Activated T-helper 17 cell treated with anti-CD3 and anti-CD28 coated beads, Interleukin-2, amount 50 U/mL, for 72 hours (primary cell): ENCODE data around the gene VWDE. TPM values are rescaled to one million over a fixed set of nuclear protein-coding genes. Genes with fewer than 3 reads are reported as not detected.

Source experiments
- ATAC-seq: fragments of 150-1000 bp; cut with Tn5 transposase; replicated peaks from 2 replicates; pipeline ENCODE4 v1.10.0; 2021; ENCODE audit warnings: mild to moderate bottlenecking, moderate library complexity
- H3K27ac Mint-ChIP-seq: one replicate; pipeline ENCODE4 v1.8.0; 2022; ENCODE audit warnings: mixed read lengths
- H3K27me3 Mint-ChIP-seq: one replicate; pipeline ENCODE4 v1.8.0; 2022; ENCODE audit warnings: mixed read lengths
- H3K36me3 Mint-ChIP-seq: one replicate; pipeline ENCODE4 v1.8.0; 2022; ENCODE audit warnings: low read depth, mild to moderate bottlenecking, mixed read lengths
- H3K4me1 Mint-ChIP-seq: one replicate; pipeline ENCODE4 v1.8.0; 2022; ENCODE audit warnings: mixed read lengths
- H3K4me3 Mint-ChIP-seq: one replicate; pipeline ENCODE4 v1.8.0; 2022; ENCODE audit warnings: mild to moderate bottlenecking, mixed read lengths
- H3K9me3 Mint-ChIP-seq: one replicate; pipeline ENCODE4 v1.8.0; 2022; ENCODE audit warnings: mixed read lengths
- total RNA-seq, 2 donors: library from RNA; stranded (reverse); gene quantifications; one replicate each; pipeline ENCODE4 v1.2.3, GENCODE V29; 2022

The VWDE gene
- total RNA-seq, 2 donors from 2014 or later = 6.1 to 10.5 TPM

- ATAC-seq = no peak
- Mint-ChIP-seq H3K9me3 (no peaks in the 10 kb centered on the region), H3K27ac (no peak overlapping the region), H3K4me3 (no peak overlapping the region), H3K4me1 (peaks cover 8% of the 10 kb centered on the region), H3K27me3 (no peaks in the 10 kb centered on the region), H3K36me3 (no peaks in the 10 kb centered on the region)
These were observed 104.3 kb downstream of the VWDE start for GRCh38 chr7:12299367-12299766.

- H3K27me3 Mint-ChIP-seq = no peaks in the 10 kb centered on the region
- H3K36me3 Mint-ChIP-seq = no peaks in the 10 kb centered on the region
- H3K4me1 Mint-ChIP-seq = no peaks in the 10 kb centered on the region
- no peaks in the 10 kb centered on the region for H3K9me3 Mint-ChIP-seq
- ATAC-seq = no peak
- H3K27ac Mint-ChIP-seq = no peak overlapping the region
- no peak overlapping the region for H3K4me3 Mint-ChIP-seq
These were observed 106.2 kb downstream of the VWDE start for GRCh38 chr7:12297283-12298108.

- Mint-ChIP-seq H3K27me3 (no peaks in the 10 kb centered on the region), H3K4me3 (no peak overlapping the region), H3K36me3 (no peaks in the 10 kb centered on the region), H3K9me3 (no peaks in the 10 kb centered on the region), H3K4me1 (no peaks in the 10 kb centered on the region), H3K27ac (no peak overlapping the region)
- no peak for ATAC-seq
These were observed 107.6 kb downstream of the VWDE start for GRCh38 chr7:12296051-12296570.

GRCh38 chr7:12294701-12295100, 109.0 kb downstream of the VWDE start:
- Mint-ChIP-seq H3K4me1 (no peaks in the 10 kb centered on the region), H3K9me3 (peaks cover under 1% of the 10 kb centered on the region), H3K4me3 (no peak overlapping the region), H3K27me3 (no peaks in the 10 kb centered on the region), H3K27ac (no peak overlapping the region), H3K36me3 (no peaks in the 10 kb centered on the region)
- ATAC-seq = no peak

GRCh38 chr7:12291870-12292269, 111.8 kb downstream of the VWDE start:
- H3K9me3 Mint-ChIP-seq = peaks cover 4% of the 10 kb centered on the region
- no peaks in the 10 kb centered on the region for H3K27me3 Mint-ChIP-seq
- H3K36me3 Mint-ChIP-seq = no peaks in the 10 kb centered on the region
- no peak overlapping the region for H3K4me3 Mint-ChIP-seq
- H3K27ac Mint-ChIP-seq = no peak overlapping the region
- peak; percentile 52 for ATAC-seq
- no peaks in the 10 kb centered on the region for H3K4me1 Mint-ChIP-seq

- Mint-ChIP-seq H3K36me3 (no peaks in the 10 kb centered on the region), H3K27ac (no peak overlapping the region), H3K4me1 (no peaks in the 10 kb centered on the region), H3K4me3 (no peak overlapping the region), H3K9me3 (peaks cover 4% of the 10 kb centered on the region), H3K27me3 (no peaks in the 10 kb centered on the region)
- no peak for ATAC-seq
These were observed 112.9 kb downstream of the VWDE start for GRCh38 chr7:12290761-12291160.

- Mint-ChIP-seq H3K27me3 (no peaks in the 10 kb centered on the region), H3K36me3 (no peaks in the 10 kb centered on the region), H3K27ac (no peak overlapping the region), H3K4me3 (no peak overlapping the region), H3K9me3 (peaks cover 4% of the 10 kb centered on the region), H3K4me1 (no peaks in the 10 kb centered on the region)
- ATAC-seq = no peak
These were observed 113.7 kb downstream of the VWDE start for GRCh38 chr7:12289996-12290395.

- no peaks in the 10 kb centered on the region for H3K27me3 Mint-ChIP-seq
- no peak overlapping the region for H3K4me3 Mint-ChIP-seq
- ATAC-seq = no peak
These were observed 115.8 kb downstream of the VWDE start for GRCh38 chr7:12287901-12288300.

GRCh38 chr7:12281038-12281437, 122.6 kb downstream of the VWDE start:
- H3K27me3 Mint-ChIP-seq = no peaks in the 10 kb centered on the region
- H3K27ac Mint-ChIP-seq = no peak overlapping the region
- ATAC-seq = no peak
- H3K4me1 Mint-ChIP-seq = no peaks in the 10 kb centered on the region
- no peak overlapping the region for H3K4me3 Mint-ChIP-seq
- H3K36me3 Mint-ChIP-seq = no peaks in the 10 kb centered on the region
- peaks cover 8% of the 10 kb centered on the region for H3K9me3 Mint-ChIP-seq

More at GRCh38 chr7:12287901-12288300, 115.8 kb downstream of the VWDE start:
- Mint-ChIP-seq H3K36me3 (no peaks in the 10 kb centered on the region), H3K4me1 (no peaks in the 10 kb centered on the region), H3K27ac (no peak overlapping the region), H3K9me3 (peaks cover 4% of the 10 kb centered on the region)

Other genes starting within 250 kb of the VWDE start
- 10 to 100 TPM; 17.3 to 22.8 TPM for gene TMEM106B, start 192.6 kb downstream of the VWDE start, total RNA-seq
- under 1 TPM; 0.17 to 0.29 TPM for gene SCIN, start 166.9 kb upstream of the VWDE start, total RNA-seq